ENCODE measurements around the gene SGPL1.
A peak's percentile ranks its signal among the peaks of the same experiment; 100 is the strongest.

SGPL1 gene

DNA sequence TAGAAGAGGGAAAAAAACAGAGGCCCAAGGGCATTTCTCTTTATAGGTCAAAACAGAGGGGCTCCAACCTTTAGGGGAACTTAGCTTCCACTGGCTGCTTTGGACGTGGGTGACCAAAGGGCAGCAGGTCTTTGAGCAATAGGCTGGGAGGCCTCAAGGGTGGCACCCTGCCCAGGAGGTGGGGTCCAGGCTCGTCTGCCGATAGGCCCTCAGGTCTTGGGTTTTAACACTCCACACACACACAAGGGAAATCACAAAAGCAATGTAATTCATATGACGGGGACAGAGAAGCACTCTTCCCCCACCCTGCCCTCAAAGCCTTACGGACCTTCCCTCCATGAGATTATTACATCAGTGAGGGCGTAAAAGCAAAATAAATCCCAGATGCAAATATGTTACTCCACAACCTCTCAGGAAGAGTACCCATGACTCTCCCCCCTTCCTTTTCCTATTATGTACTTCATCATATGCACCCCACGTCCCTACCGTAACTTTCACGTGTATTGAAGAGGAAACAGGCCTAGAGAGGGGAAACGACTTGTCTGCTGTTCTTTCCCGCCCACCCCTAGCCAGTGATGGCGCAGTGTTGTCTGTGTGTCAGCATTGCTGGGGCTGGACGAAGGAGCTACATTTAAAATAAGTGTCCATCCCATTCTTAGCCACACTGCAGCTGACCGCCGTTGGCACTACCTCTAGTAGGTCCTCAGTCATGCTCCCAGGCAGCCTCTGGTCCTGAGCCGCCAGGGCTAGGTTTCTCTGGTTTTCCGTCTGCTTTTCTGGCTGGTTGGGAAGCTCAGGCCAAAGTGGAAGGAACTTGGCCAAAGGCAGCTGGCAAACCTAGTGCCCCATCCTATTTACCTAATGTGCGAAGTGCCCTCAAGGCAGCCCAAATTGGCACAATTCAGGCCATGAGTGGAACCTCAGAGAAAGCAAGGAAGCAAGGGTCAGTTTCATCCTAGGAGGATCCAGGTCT is 70.5 kb downstream of the SGPL1 start:
- Histone ChIP-seq H2AK5ac (ENCODE audit: low read depth, low read length) (no peak overlapping the region), H2BK15ac (ENCODE audit: low read length) (no peak overlapping the region), H3K9me3 (replicated peaks in 1 of 2; ENCODE audit: control insufficient read depth in 2 of 2, insufficient read depth in 1 of 2, low read depth in 1 of 2, low read length in 2 of 2) (no peaks in the 10 kb centered on the region), H3K79me1 (ENCODE audit: low read depth, low read length) (no peaks in the 10 kb centered on the region), H2BK120ac (ENCODE audit: low read depth, low read length) (no peak overlapping the region), H2AFZ (ENCODE audit: low read length) (no peak overlapping the region), H3K23ac (ENCODE audit: low read depth, low read length, poor library complexity) (no peak overlapping the region), H3K14ac (ENCODE audit: low read length) (no peak overlapping the region), H3K27ac (replicated peaks; ENCODE audit: low read length) (no peak overlapping the region), H3K4me3 (ENCODE audit: low read length in 2 of 2) (no peak overlapping the region), H2BK12ac (ENCODE audit: low read length) (no peak overlapping the region), H3K18ac (ENCODE audit: low read length) (no peak overlapping the region), H2BK5ac (ENCODE audit: low read length) (no peak overlapping the region), H3K4me1 (ENCODE audit: control insufficient read depth in 2 of 2, insufficient read depth in 1 of 2, low read depth in 1 of 2, low read length in 2 of 2) (peaks cover 9 to 10% of the 10 kb centered on the region in 2 donors), H3K27me3 (ENCODE audit: control insufficient read depth in 3 of 3, insufficient read depth in 3 of 3, low read depth in 1 of 3, low read length in 3 of 3) (no peaks in the 10 kb centered on the region), H3K4ac (ENCODE audit: low read length) (no peak overlapping the region), H4K8ac (ENCODE audit: low read depth, low read length) (no peak overlapping the region), H3K4me2 (ENCODE audit: insufficient read depth, low read length, poor library complexity, severe bottlenecking) (no peak overlapping the region), H4K91ac (ENCODE audit: low read depth, low read length, poor library complexity) (no peak overlapping the region), H3K36me3 (replicated peaks in 1 of 2; ENCODE audit: control insufficient read depth in 2 of 2, insufficient read depth in 2 of 2, low read length in 2 of 2) (peaks cover 11 to 40% of the 10 kb centered on the region in 2 donors), H3K9ac (ENCODE audit: low read depth, low read length, poor library complexity) (no peak overlapping the region)
- DNase-seq (ENCODE audit: low spot score), result no peak
- WGBS, 2 donors (ENCODE audit: extremely low coverage in 2 of 2, insufficient read length in 2 of 2, insufficient replicate concordance in 1 of 2), result no CpG with 5 or more reads among the region's 18 CpGs

DNA sequence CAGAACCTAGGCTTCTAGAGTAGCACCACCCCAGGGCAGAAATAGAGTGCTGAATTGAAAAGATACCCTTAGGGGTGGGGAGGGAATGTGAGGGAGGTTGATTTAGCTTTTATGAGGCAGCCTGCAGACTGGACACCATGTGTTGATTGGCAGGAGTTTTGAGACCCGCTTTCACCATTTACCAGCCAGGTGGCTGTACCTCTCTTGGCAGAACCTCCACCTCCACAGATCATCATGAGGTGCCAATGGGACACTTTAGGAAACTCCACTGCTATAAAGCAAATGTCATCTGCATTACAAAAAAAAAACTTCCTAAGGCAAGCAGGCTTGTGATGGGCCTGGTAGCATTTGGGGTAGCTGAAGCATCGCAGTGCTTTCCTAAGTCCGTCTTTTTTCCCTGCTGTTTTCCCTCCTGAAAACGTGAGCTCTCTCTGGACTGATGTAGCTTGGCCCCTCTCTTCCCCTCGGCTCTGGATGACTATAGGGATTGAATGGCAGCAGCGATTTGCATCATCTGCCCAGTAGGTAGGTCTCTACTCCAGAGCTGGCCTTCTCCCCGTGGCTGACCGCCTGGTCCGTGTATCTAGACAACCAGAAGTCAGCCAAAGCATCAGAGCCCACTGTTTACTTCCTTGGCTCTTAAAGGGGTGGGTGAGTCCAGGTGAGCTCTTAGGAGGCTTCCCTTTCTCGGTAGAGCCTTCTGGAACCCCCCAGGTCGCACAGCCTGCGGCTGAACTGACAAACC is 71.3 kb downstream of the SGPL1 start:
- no peak overlapping the region for H3K9ac ChIP-seq (ENCODE audit: low read depth, low read length, poor library complexity)
- H3K36me3 ChIP-seq (replicated peaks in 1 of 2; ENCODE audit: control insufficient read depth in 2 of 2, insufficient read depth in 2 of 2, low read length in 2 of 2), result peaks cover 7 to 32% of the 10 kb centered on the region in 2 donors
- no peaks in the 10 kb centered on the region for H3K27me3 ChIP-seq (ENCODE audit: control insufficient read depth in 3 of 3, insufficient read depth in 3 of 3, low read depth in 1 of 3, low read length in 3 of 3)
- no peak overlapping the region for H3K4ac ChIP-seq (ENCODE audit: low read length)
- H3K4me3 ChIP-seq (ENCODE audit: low read length in 2 of 2), result peak overlapping the region; percentile 61 to 91
- H3K4me1 ChIP-seq (ENCODE audit: control insufficient read depth in 2 of 2, insufficient read depth in 1 of 2, low read depth in 1 of 2, low read length in 2 of 2), result peaks cover 9 to 10% of the 10 kb centered on the region in 2 donors
- H3K27ac ChIP-seq (replicated peaks; ENCODE audit: low read length), result no peak overlapping the region
- H3K9me3 ChIP-seq (replicated peaks in 1 of 2; ENCODE audit: control insufficient read depth in 2 of 2, insufficient read depth in 1 of 2, low read depth in 1 of 2, low read length in 2 of 2), result no peaks in the 10 kb centered on the region
- H2BK15ac ChIP-seq (ENCODE audit: low read length), result no peak overlapping the region
- peak overlapping the region; percentile 62 for H3K23ac ChIP-seq (ENCODE audit: low read depth, low read length, poor library complexity)
- WGBS, 2 donors (ENCODE audit: extremely low coverage in 2 of 2, insufficient read length in 2 of 2, insufficient replicate concordance in 1 of 2), result no CpG with 5 or more reads among the region's 12 CpGs
- H2AK5ac ChIP-seq (ENCODE audit: low read depth, low read length), result peak overlapping the region; percentile 24
- H3K14ac ChIP-seq (ENCODE audit: low read length), result no peak overlapping the region
- peak overlapping the region; percentile 86 for H3K4me2 ChIP-seq (ENCODE audit: insufficient read depth, low read length, poor library complexity, severe bottlenecking)
- no peak overlapping the region for H2BK120ac ChIP-seq (ENCODE audit: low read depth, low read length)
- no peak overlapping the region for H4K8ac ChIP-seq (ENCODE audit: low read depth, low read length)
- no peak overlapping the region for H2BK12ac ChIP-seq (ENCODE audit: low read length)
- peak overlapping the region; percentile 20 for H3K18ac ChIP-seq (ENCODE audit: low read length)
- DNase-seq (ENCODE audit: low spot score), result no peak
- H3K79me1 ChIP-seq (ENCODE audit: low read depth, low read length), result no peaks in the 10 kb centered on the region
- H4K91ac ChIP-seq (ENCODE audit: low read depth, low read length, poor library complexity), result no peak overlapping the region
- H2BK5ac ChIP-seq (ENCODE audit: low read length), result no peak overlapping the region
- peak overlapping the region; percentile 92 for H2AFZ ChIP-seq (ENCODE audit: low read length)

DNA sequence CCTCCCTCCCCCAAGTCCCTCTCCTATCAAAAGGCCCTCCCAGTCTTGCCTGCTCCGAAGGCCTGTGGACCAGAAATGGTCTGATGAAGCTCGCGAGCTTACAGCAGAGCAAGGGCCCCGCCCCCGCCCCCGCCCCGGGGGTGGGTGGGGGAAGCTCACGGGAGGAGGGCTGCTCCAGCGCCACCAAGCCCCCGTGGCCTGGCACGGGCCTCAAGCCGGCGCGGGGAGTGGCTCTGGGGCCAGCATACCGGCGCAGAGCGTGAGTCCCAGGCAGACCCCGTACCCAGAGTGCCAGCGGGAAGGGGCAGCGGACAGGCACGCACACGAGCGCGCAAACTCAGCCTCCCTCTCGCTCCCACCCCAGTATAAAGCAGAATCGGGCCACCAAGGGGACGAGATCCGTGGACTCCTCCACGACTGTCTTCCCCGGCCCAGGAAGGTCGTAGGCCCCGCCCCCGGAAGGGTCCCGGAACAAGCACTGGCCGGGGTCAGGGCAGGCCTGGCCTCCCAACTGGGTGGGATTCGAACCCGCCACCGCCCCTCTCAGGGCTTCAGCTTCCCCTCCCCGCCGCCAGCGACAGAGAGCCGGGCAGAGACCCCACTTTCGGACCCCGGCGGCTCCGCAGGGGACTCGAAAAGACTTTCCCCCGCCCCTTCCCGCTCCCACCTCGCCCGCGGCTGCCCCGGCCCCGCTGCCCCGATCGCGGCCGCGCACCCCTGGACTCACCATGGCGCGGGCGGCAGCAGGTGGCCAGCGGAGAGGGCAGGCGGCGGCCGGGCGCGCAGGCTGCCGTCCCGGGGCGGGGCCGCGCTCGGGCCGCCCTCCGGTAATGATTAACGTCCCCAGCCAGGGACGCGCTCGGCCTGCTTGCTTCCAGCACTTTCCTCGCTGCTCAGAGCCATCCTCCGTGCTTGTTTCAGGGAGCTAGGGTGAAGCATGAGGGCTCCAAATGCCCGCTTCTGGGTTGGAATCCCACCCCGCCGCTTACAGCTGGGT is 72.4 kb downstream of the SGPL1 start, which contains the start of gene PCBD1:
PCBD1 (minus strand) TSS at position 762 of the 997 bp plus-strand sequence; CDS start at position 730, 32 bp downstream.
- Histone ChIP-seq H2BK120ac (ENCODE audit: low read depth, low read length) (no peak within 1 kb of the TSS), H3K4me2 (ENCODE audit: insufficient read depth, low read length, poor library complexity, severe bottlenecking) (peak within 1 kb of the TSS; percentile 86), H3K79me1 (ENCODE audit: low read depth, low read length) (no peaks in the 10 kb centered on the region), H2AFZ (ENCODE audit: low read length) (peak within 1 kb of the TSS; percentile 92), H3K14ac (ENCODE audit: low read length) (no peak within 1 kb of the TSS), H2AK5ac (ENCODE audit: low read depth, low read length) (peak within 1 kb of the TSS; percentile 24), H2BK15ac (ENCODE audit: low read length) (no peak within 1 kb of the TSS), H2BK12ac (ENCODE audit: low read length) (no peak within 1 kb of the TSS), H3K18ac (ENCODE audit: low read length) (peak within 1 kb of the TSS; percentile 97), H3K9me3 (replicated peaks in 1 of 2; ENCODE audit: control insufficient read depth in 2 of 2, insufficient read depth in 1 of 2, low read depth in 1 of 2, low read length in 2 of 2) (no peaks in the 10 kb centered on the region), H2BK5ac (ENCODE audit: low read length) (peak within 1 kb of the TSS; percentile 9), H3K23ac (ENCODE audit: low read depth, low read length, poor library complexity) (peak within 1 kb of the TSS; percentile 90), H3K27me3 (ENCODE audit: control insufficient read depth in 3 of 3, insufficient read depth in 3 of 3, low read depth in 1 of 3, low read length in 3 of 3) (no peaks in the 10 kb centered on the region), H3K27ac (replicated peaks; ENCODE audit: low read length) (peak within 1 kb of the TSS; percentile 52), H3K4me3 (ENCODE audit: low read length in 2 of 2) (peak within 1 kb of the TSS; percentile 61 to 91), H4K8ac (ENCODE audit: low read depth, low read length) (no peak within 1 kb of the TSS), H3K4me1 (ENCODE audit: control insufficient read depth in 2 of 2, insufficient read depth in 1 of 2, low read depth in 1 of 2, low read length in 2 of 2) (peaks cover 9 to 10% of the 10 kb centered on the region in 2 donors), H3K36me3 (replicated peaks in 1 of 2; ENCODE audit: control insufficient read depth in 2 of 2, insufficient read depth in 2 of 2, low read length in 2 of 2) (peaks cover 5 to 24% of the 10 kb centered on the region in 2 donors), H3K9ac (ENCODE audit: low read depth, low read length, poor library complexity) (peak within 1 kb of the TSS; percentile 96), H3K4ac (ENCODE audit: low read length) (no peak within 1 kb of the TSS), H4K91ac (ENCODE audit: low read depth, low read length, poor library complexity) (no peak within 1 kb of the TSS)
- WGBS, 2 donors (ENCODE audit: extremely low coverage in 2 of 2, insufficient read length in 2 of 2, insufficient replicate concordance in 1 of 2), result no CpG with 5 or more reads among the region's 85 CpGs
- peak; percentile 59 for DNase-seq (ENCODE audit: low spot score)
